Left colon (tissue), 2 donors: ENCODE results near the gene FAM222A. TPM values are rescaled to one million over a fixed set of nuclear protein-coding genes. Genes with fewer than 3 reads are reported as not detected.

Experiments used
- ATAC-seq: fragments of 200-7000 bp; cut with Tn5 transposase; one replicate; pipeline ENCODE4 v1.9.1; 2020; ENCODE audit warnings: mild to moderate bottlenecking, moderate library complexity
- DNase-seq, 2 donors: peaks; one replicate each; pipeline ENCODE4 v3.0.0-alpha.2; 2020
- intact Hi-C, 2 donors: fragments of 100-400 bp; cut with DNase I in 1 of 2; cut with micrococcal nuclease in 1 of 2; formaldehyde crosslinking; loops; one replicate each; pipeline versions ENCODE4 v1.11.2 to v1.14.0; 2022; cut with DNase I, micrococcal nuclease
- total RNA-seq, 2 donors: library from RNA; stranded (reverse); fragmentation: NEBNext Ultra II Directional; extraction: Animal tissue kit (Norgen Biotek cat#: 25700); gene quantifications; one replicate each; pipeline ENCODE4 v1.2.1, GENCODE V29; 2021
- donor health status: DM: no; HTN: no; CAD: no.
- donor health status: DM: yes; HTN: yes; CAD: no.

The FAM222A gene
- total RNA-seq, 2 donors from 2014 or later, result 3.0 to 4.7 TPM

- DNase-seq (peak; percentile 36 to 64), ATAC-seq (peak; percentile 75)
- intact Hi-C loops, result loop anchor here in 1 of 2 donors (5.0 kb wide), 1 partner anchor 42 kb away; no protein-coding TSS in a partner anchor
Measured at GRCh38 chr12:109804820-109805761, 91.5 kb downstream of the FAM222A start.

- intact Hi-C loops, result loop anchor here in 1 of 2 donors (5.0 kb wide), 1 partner anchor 39 kb away; no protein-coding TSS in a partner anchor
- DNase-seq (no peak), ATAC-seq (no peak)
Measured at GRCh38 chr12:109807954-109808643, 94.5 kb downstream of the FAM222A start.

GRCh38 chr12:109808876-109809646 lies 95.4 kb downstream of the FAM222A start:
- DNase-seq (no peak), ATAC-seq (no peak)
- intact Hi-C loops, result loop anchor here in 1 of 2 donors (5.0 kb wide), 1 partner anchor 38 kb away; no protein-coding TSS in a partner anchor

- DNase-seq, result no peak
- no peak for ATAC-seq
- intact Hi-C loops, result no loop called here
Measured at GRCh38 chr12:109810954-109811623, 97.5 kb downstream of the FAM222A start.

GRCh38 chr12:109811624-109811995 lies 98.0 kb downstream of the FAM222A start:
- DNase-seq (no peak), ATAC-seq (no peak)
- intact Hi-C loops, result no loop called here

- DNase-seq, result no peak
- no peak for ATAC-seq
- intact Hi-C loops, result no loop called here
Measured at GRCh38 chr12:109813810-109814416, 100.3 kb downstream of the FAM222A start.

- intact Hi-C loops, result no loop called here
- ATAC-seq, result no peak
- DNase-seq, result no peak
Measured at GRCh38 chr12:109814600-109815150, 101.0 kb downstream of the FAM222A start.

- ATAC-seq, result no peak
- intact Hi-C loops, result no loop called here
- no peak for DNase-seq
Measured at GRCh38 chr12:109815225-109815624, 101.6 kb downstream of the FAM222A start.

- DNase-seq (no peak), ATAC-seq (no peak)
- intact Hi-C loops, result no loop called here
Measured at GRCh38 chr12:109815757-109816617, 102.4 kb downstream of the FAM222A start.

- DNase-seq (no peak), ATAC-seq (no peak)
- intact Hi-C loops, result no loop called here
Measured at GRCh38 chr12:109816870-109817269, 103.2 kb downstream of the FAM222A start.

GRCh38 chr12:109817627-109818231 lies 104.1 kb downstream of the FAM222A start:
- no peak for ATAC-seq
- intact Hi-C loops, result no loop called here

GRCh38 chr12:109818253-109818652 lies 104.6 kb downstream of the FAM222A start:
- no peak for DNase-seq
- ATAC-seq, result no peak
- intact Hi-C loops, result no loop called here

More at GRCh38 chr12:109817627-109818231, 104.1 kb downstream of the FAM222A start:
- no peak for DNase-seq

GRCh38 chr12:109818905-109819500 lies 105.4 kb downstream of the FAM222A start:
- no peak for DNase-seq
- intact Hi-C loops, result no loop called here
- ATAC-seq, result no peak
